ENCODE results near the gene C4BPB. TPM values are rescaled to one million over a fixed set of nuclear protein-coding genes. Genes with fewer than 3 reads are reported as not detected.
A peak's percentile ranks its signal among the peaks of the same experiment; 100 is the strongest.
"Not testable (repeated sequence)": the region's sequence is repeated elsewhere in the genome, so short reads cannot be mapped to it uniquely, and the experiment has no call there.

The C4BPB gene, protein sequence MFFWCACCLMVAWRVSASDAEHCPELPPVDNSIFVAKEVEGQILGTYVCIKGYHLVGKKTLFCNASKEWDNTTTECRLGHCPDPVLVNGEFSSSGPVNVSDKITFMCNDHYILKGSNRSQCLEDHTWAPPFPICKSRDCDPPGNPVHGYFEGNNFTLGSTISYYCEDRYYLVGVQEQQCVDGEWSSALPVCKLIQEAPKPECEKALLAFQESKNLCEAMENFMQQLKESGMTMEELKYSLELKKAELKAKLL
- not detected for total RNA-seq
- long read RNA-seq, result 0 reads

DNA sequence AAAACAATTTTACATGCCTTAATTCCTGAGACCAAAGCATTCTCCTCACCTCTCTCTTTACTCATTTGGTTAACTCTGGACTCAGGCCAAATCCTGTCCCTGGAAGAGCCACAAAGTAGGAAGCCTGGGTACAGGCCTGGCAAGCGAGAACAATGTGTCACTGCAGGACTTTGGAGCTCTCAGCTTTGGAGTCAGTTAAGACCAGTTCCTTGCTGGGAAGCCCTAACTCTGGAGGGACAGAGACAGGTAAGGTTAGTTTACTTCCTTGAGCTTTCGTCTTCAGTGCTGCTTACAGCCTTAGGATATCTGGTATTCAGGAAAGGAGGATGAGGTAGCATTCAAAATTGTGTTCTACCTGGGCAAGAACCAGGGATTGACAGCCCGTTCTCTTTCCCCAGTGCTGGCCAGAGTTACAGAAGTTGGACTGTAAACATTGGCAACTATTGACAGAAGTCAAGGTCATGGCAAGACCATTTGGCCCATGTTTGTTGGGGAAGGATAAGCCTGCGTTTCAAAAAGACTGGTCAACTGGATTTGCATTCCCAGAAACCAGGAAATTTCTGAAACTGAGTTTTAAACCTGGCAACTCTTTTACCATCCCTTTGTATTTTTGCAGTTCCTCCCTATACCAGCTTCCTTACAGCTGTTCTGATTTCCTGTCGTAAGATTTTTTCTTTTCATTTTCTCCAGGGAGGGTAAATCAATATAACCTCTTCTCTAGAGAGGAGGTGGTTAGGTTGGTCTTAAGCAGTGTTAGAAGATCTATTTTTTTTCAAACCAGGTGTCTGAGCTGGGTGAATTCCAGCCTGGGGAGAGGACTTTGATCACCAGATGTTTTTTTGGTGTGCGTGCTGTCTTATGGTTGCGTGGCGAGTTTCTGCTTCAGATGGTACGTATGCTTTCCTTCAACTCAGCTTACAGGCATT lies at the start of gene C4BPB:
Gene C4BPB (plus strand): TSS at position 160 of the 926 bp plus-strand sequence. CDS start 672 bp downstream, at position 832.
- no peak for DNase-seq
- peak; percentile 52 for ATAC-seq
- intact Hi-C loops (cut with micrococcal nuclease), result loop anchor here (5.0 kb wide), 1 partner anchor 318 kb away; no protein-coding TSS in a partner anchor

DNA sequence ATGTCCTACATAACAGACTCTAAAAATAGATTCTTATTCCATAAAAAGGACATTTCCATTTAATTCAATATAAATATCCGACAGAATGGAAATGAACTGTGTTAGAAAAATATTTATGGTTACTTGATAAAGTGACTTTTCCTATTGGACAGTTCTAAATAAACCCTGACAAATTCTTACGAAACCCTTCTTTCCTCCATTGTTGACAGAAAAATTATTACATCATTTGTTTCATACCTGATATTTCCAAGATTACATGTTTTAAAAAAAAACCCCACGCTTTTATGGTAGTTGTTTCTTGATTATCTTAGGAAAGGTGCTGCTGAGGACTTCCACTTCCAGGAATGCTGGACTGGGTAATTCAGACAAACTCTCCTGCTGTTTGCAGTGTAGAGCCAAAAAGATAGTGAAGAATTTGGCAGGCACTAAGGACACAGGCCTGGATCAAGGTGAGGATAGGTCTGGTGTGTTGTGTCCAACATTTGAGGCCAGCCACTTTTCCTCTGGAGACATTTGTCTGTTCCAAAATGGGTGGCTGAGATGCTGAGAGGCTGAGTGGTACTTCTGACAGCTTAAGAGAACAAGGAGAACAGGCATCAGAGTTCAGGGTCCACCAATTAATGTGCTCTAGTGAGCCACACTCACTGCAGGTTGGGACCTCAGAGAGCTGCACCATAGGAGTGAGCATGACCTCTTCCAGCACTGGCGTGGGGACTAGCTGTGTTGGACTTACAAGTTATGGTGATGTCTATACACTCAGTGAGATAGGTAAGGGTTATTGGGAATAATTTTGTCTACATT lies 49.1 kb upstream of the C4BPB start:
- DNase-seq, result no peak
- ATAC-seq, result peak; percentile 95
- intact Hi-C loops (cut with micrococcal nuclease), result no loop called here

GRCh38 chr1:207040181-207040533 lies 48.5 kb upstream of the C4BPB start:
- intact Hi-C loops (cut with micrococcal nuclease), result no loop called here
- DNase-seq, result no peak
- ATAC-seq, result no peak

DNA sequence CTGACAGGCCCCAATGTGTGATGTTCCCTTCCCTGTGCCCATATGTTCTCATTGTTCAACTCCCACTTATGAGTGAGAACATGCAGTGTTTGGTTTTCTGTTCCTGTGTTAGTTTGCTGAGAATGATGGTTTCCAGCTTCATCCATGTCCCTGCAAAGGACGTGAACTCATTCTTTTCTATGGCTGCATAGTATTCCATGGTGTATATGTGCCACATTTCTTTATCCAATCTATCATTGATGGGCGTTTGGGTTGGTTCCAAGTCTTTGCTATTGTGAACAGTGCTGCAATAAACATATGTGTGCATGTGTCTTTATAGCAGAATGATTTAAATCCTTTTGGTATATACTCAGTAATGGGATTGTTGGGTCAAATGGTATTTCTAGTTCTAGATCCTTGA lies 47.3 kb upstream of the C4BPB start:
- intact Hi-C loops (cut with micrococcal nuclease); DNase-seq; ATAC-seq: not testable (repeated sequence)

GRCh38 chr1:207045453-207045852 lies 43.2 kb upstream of the C4BPB start:
- intact Hi-C loops (cut with micrococcal nuclease), result no loop called here
- no peak for DNase-seq
- no peak for ATAC-seq

- intact Hi-C loops (cut with micrococcal nuclease), result no loop called here
- no peak for ATAC-seq
- no peak for DNase-seq
These were observed 41.2 kb upstream of the C4BPB start for GRCh38 chr1:207047505-207047904.

- ATAC-seq (no peak), DNase-seq (no peak)
- intact Hi-C loops (cut with micrococcal nuclease), result no loop called here
These were observed 40.6 kb upstream of the C4BPB start for GRCh38 chr1:207048041-207048440.

DNA sequence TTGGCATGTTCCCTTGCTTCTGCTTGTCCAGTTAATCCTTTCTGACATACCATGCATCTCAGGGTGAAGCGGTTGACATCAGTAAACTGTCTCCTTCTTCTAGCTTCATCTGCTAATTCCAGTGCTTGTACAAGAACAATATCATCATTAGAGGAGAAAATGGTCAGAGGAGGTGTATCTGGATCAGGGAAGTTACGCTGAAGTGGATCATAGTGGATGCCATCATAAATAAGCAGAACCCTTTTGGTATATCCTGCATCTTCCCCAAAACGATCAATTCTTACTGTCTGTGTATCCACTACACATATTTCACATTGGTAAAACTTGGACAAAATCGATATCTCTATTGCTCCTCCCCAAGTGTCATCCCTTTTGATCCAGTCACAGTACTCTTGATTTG lies 39.6 kb upstream of the C4BPB start:
- no peak for DNase-seq
- ATAC-seq, result no peak
- intact Hi-C loops (cut with micrococcal nuclease), result no loop called here

DNA sequence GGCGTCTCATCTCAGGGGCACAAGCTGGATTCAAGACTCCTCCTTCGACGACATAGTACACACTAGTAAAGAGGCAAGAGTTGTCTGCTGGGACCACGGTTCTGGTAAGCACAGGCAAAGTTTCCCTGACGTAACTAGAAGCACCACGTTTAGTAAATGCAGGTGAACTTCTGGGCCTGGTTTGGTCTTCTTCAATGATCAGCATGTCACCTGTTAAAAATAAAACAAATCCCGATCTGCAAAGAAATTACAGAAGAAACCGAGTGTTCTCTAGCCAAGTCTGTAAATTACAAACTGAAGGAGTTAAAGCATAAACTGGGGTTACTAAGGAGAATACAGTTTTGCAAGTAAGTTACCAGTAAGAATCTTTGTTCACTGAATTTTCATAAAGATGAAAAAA lies 39.1 kb upstream of the C4BPB start:
- DNase-seq (no peak), ATAC-seq (no peak)
- intact Hi-C loops (cut with micrococcal nuclease), result no loop called here

DNA sequence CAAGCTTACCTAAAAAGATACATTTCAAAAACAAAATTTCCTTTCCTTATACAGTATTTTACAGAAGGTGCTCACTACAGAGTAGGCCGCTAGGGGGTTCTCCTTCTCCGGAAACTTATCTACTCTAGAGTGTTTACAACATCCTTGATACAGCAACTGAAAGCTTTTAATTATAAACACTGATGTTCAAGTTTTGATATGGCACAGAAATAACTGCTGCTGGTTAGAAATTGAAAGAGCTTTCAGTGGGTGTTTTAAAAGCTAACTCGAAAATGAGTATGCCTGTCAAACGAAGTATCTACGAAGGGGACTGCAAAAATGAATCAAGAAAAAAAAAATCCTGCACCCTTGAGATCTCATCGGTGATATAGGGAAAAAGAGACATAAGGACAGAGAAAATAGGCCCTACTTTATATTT lies 38.7 kb upstream of the C4BPB start:
- DNase-seq (no peak), ATAC-seq (peak; percentile 44)
- intact Hi-C loops (cut with micrococcal nuclease), result no loop called here

GRCh38 chr1:207050480-207051190 lies 38.0 kb upstream of the C4BPB start:
- DNase-seq, result peak; percentile 94
- ATAC-seq, result peak; percentile 60
- intact Hi-C loops (cut with micrococcal nuclease), result no loop called here

- ATAC-seq (no peak), DNase-seq (no peak)
- intact Hi-C loops (cut with micrococcal nuclease), result no loop called here
These were observed 37.3 kb upstream of the C4BPB start, which contains the start of gene YOD1 for GRCh38 chr1:207051191-207051943. TSS of gene YOD1 (minus strand) at chr1:207051208. CDS start at chr1:207051030, 178 bp downstream.

DNA sequence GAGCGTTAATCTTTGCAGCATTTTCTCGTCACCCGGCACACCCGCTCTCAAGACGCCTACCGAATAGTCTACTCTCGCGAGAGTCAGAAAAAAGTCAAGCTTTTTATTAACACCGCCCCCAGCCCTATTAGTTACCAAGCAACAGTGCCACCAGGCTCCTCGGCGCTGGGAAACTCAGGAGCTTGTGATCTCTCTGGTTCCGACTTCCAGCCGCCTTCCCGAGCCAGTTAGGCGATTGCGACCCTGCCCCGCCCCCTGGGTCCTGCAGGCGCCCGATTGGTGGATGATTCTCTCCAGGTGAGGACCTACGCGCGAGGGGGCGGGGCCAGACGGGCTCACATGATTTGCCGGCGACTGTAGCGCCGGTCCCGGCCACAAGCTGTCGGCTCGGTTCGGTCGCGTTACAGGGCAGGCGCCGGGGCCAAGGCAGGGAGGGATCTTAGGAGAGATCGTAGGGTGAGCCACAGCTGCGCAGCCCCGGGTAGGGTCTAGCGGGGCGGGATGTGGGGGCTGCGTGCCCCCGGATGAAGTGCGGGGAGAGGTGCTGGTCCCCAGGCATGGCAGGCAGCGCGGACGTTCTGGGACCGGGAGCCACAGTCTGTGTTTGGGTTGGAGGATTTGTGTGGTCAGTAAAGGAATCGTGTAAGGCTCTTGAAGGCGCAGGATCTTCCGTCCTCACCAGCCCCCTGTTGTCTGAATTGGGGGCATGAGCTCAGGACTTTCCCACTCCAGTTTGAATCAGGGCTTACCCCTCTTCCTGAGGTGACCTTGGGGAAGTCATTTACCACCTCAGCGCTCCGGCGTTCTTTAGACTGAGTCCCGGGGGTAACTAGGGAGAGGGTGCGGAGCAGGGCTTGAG lies 35.5 kb upstream of the C4BPB start, which contains the start of gene PFKFB2:
Gene PFKFB2 (plus strand): TSS at position 365 of the 859 bp plus-strand sequence. CDS start 1,443 bp downstream, outside the sequence.
- peak; percentile 98 for DNase-seq
- intact Hi-C loops (cut with micrococcal nuclease), result no loop called here
- ATAC-seq, result peak; percentile 88

DNA sequence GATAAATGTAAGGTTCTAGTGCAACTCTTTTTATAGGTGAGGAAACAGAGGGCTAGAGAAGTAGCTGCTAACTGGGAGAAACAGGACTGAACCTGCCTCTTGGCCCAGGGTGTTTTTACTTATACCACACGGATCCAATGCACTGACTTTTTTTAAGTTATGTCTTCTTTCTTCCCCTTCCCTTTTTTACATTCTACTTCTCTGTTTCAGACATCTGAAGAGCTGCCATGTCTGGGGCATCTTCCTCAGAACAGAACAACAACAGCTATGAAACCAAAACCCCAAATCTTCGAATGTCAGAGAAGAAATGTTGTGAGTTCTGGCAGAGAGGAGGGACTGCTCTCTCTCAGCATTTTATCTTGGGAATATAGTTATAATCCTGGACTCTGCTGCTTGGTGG lies 34.2 kb upstream of the C4BPB start:
- ATAC-seq (no peak), DNase-seq (no peak)
- intact Hi-C loops (cut with micrococcal nuclease), result no loop called here

DNA sequence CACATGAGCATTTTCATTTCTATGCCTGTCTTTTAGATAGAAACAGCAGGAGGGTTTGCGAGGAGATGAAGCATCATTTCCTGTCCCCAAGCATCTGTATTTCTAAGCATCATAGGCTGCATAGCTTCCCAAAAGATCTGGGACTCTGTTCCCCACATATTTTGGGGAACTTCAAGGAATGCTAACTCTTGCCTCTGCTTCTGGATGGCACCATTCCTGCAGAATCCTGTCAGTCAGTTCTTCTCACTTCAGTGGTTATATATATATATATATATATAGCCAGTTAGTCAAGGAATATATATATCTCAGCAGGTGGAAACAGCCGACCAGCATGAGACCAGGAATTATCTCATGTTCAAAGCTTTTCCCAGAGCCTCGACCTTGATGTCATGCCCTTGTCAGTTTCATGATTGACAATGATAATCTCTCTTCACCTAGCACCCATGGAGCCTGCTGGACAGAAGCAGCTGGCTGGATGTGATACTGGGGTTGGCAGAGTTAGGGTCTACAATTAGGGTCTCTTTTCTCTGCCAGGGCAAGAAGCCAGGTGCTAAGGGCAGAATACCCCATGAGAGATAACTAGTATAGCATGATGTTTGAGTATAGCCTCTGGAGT lies 33.2 kb upstream of the C4BPB start:
- intact Hi-C loops (cut with micrococcal nuclease), result no loop called here
- ATAC-seq (peak; percentile 24), DNase-seq (no peak)

DNA sequence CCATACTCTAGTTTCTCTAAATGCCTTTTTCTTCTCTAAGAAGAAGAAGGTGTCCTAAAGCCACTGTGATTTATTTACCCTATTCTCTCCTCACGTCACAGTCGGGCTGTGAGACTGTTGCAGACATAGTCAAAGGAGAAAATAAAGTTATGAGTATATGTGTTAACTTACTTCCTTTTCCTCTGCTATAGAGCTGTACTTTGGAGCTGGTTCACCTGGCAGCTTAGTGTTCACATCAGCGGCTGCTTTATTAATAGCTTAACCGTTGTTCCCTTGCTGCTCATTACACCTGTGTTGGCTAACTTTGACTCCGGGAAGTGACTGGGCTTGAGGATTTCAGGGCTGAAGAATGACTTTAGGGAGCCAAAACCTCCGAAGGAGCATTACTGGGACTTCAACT lies 32.0 kb upstream of the C4BPB start:
- ATAC-seq, result no peak
- no peak for DNase-seq
- intact Hi-C loops (cut with micrococcal nuclease), result no loop called here

DNA sequence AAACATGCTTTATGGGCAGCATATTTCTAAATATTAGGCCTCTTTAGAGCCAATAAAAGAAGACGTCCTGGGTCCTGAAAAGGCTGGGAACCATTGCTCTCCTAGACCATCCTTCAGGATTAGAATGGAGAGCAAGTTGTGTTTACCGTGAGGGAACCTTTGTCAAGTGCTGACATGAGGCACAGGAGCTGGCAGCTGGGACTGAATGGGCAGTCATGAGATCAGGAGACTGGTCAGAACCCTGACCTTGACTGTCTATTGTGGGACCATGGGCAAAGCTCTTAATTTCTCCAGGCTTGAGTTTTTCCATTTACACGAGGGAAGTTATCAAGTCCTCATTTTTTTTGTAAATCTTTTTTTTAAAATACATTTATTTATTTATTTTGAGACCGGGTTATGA lies 30.4 kb upstream of the C4BPB start:
- peak; percentile 55 for DNase-seq
- intact Hi-C loops (cut with micrococcal nuclease), result no loop called here
- ATAC-seq, result peak; percentile 60

Data from left ventricle myocardium superior (tissue), 1 donor.